GM21723 (cell line): ENCODE data around the gene OSBPL8.
A peak's percentile ranks its signal among the peaks of the same experiment; 100 is the strongest.
"Not testable (repeated sequence)": the region's sequence is repeated elsewhere in the genome, so short reads cannot be mapped to it uniquely, and the experiment has no call there.

Experiments used
- ATAC-seq: cut with Tn5 transposase; IDR thresholded peaks from one replicate; pipeline ENCODE4 v1.9.1; 2021; ENCODE audit warnings: mild to moderate bottlenecking, moderate library complexity; ENCODE audit not compliant: unreplicated experiment

Gene OSBPL8

DNA sequence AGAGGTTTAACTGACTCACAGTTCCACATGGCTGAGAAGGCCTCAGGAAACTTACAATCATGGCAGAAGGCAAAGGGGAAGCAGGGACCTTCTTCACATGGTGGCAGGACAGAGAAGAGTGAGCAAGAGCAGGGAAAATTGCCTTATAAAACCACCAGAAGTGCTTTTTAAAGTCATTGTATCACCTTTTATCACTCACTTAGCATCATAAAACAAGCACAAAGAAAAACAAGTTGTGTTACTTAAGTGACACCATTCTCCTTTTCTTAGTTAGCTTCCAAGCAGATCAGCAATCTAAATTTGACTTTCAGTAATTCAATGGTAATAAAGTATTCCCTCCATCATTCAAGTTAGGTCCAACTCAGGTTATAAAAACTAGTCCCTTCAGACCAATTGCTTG lies 28.5 kb downstream of the OSBPL8 start:
- ATAC-seq = no peak

DNA sequence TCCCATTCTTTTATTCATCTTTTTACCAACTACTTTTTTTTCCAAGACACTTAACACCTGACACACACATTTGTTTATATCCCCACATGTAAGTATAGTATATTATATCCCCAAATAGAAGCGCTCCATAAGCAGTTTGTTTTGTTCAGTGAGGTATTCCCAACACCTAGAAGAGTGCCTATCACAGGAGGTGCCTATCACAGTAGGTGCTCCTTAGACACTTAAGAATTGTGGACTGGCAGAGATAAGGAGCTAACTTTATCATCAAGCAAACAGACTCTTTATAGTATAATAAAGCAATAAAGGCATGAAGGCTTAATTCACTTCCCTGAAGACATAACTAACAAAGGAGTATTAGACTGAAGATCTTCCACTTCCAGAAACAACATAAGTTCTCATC lies 29.1 kb downstream of the OSBPL8 start:
- no peak for ATAC-seq

DNA sequence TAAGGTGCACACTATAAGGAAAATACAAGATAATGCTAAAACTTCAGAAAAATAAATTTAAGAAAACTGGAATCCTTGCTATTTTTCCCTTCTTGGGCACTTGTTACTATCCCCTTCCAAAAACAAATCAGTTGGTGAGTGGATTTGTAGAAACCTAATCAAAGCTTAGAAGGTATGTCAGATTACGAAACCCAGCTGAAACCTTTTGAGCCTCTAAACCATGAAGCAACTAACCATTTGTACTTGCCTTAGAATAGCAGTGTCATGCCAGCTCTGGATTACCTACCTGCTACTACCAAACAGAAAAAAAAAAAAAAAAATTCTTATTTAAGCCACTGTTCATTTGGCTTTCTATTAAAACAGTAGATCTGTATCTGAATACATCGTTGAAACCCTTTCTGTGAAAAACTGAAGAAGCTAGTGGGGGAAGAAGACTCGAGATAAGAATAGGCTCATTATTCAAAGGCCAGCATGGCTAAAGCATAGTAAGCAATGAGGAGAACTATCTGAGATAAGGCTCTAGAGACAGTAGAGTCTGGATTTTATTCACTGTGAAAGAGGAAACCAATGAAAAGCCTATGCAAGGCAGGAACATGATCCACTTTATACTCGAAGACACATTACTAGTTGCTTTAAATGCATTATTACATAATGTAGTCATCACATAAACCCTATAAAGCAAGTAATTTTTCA lies 30.2 kb downstream of the OSBPL8 start:
- no peak for ATAC-seq

- no peak for ATAC-seq
These were observed 36.2 kb downstream of the OSBPL8 start for GRCh38 chr12:76523408-76523807.

GRCh38 chr12:76520348-76520747 lies 39.2 kb downstream of the OSBPL8 start:
- no peak for ATAC-seq

DNA sequence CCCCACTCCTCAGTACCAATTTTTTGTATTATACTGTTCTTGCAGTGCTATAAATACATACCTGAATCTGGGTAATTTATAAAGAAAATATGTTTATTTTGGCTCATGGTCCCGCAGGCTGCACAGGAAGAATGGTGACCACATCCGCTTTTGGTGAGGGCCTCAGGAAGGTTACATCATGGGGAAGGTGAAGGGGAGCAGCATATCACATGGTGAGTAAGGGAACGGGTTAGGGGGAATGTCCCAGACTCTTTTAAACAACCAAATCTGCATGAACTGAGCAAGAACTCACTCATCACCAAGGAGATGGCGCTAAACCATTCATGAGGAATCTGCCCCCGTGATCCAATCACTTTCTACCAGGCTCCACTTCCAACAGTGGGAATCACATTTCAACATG lies 40.0 kb downstream of the OSBPL8 start:
- no peak for ATAC-seq

DNA sequence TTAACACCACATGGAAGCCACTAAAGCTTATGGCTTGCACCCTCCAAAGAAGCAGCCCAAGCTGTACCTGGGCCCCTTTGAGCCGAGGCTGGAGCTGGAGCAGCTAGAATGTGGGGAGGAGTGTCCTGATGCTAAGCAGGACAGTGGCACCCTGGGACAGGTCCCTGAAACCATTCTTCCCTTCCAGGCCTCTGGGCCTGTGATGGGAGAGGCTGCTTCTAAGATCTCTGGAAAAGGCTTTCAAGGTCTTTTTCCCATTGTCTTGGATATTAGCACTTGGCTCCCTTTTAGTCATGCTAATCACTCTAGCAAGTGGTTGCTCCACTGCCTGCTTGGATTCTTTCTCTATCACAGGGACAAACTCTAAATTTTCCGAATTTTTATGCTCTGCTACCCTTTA lies 40.9 kb downstream of the OSBPL8 start:
- ATAC-seq = no peak

DNA sequence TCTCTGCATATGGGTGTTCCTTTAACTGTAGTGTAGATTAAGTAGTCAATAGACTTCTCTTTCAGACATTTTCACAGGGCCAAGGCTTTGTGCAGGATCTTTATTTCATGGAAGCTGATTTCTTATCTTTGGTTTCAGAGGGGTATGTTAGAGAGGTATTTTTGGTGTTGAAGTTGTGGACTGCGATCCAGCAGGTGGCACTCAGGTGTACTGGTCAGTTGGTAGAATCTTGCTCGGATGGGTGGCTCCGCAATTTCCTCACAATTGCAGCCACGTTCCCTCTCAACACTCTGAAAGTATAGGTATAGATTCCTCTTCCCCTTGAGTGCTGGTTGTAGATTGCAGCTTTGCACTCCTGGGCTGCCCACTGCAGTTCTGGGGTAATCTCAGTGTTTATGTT lies 44.3 kb downstream of the OSBPL8 start:
- ATAC-seq = no peak

GRCh38 chr12:76511116-76511716 lies 48.4 kb downstream of the OSBPL8 start:
- peak; percentile 71 for ATAC-seq

DNA sequence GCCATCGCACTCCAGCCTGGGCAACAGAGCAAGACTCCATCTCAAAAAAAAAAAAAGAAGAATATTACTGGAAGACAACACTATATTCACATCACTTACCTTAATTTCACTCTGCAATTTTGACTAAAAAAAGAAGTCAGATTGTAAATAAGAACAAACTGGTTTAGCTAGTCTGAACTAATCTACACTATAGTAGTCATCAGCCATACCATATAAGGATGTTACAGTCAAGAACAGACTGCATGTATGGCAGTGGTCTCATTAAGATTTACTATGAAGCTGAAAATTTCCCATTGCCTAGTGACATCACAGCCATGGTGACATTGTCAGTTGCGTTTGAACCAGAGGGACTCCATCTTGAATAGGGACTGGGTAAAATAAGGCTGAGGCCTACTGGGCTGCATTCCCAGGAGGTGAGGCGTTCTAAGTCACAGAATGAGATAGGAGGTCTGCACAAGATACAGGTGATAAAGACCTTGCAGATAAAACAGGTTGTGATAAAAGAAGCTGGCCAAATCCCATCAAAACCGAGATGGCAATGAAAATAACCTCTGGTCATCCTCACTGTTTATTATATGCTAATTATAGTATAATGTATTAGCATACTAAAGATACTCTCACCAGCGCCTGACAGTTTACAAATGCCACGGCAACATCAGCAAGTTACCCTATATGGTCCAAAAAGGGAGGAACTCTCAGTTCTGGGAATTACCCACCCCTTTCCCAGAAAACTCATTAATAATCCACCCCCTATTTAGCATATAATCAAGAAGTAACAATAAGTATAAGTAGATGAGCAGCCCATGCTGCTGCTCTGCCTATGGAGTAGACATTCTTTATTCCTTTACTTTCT lies 51.2 kb downstream of the OSBPL8 start:
- no peak for ATAC-seq

DNA sequence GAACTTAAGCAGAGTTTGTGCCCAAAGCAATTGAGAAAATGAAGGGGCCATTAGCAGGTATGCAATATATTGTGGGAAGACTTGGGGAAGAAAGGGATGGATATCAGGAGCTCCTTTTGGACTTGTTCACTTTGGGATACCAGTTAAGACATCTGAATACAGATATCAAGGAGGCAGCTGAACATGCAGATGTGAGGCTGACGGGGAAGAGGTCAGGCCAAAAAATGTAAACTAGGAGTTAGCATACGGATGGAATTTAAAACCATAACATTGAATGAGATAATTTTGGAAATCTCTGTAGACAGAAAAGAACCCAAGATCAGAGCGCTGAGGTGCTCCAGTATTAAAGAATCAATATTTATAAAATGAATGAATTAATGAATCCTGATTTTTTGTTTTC lies 53.4 kb downstream of the OSBPL8 start:
- no peak for ATAC-seq

DNA sequence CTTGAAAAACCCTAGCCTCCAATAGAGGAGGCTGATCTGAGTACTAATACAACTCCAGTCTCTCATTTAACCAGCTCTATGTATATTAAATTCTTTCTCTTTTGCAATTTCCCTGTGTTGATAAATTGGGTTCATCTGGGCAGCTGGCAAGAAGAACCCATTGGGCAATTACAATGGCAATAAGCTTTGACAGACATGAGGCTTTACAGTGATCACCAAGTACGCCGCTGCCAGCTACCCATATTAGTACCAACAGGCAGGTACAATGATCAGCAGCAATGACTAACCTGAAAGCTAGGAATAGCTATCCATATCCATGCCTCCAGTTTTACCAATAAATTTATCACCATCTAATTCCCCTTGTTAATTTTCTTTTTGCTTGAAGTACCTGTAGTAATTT lies 54.5 kb downstream of the OSBPL8 start:
- ATAC-seq = no peak

DNA sequence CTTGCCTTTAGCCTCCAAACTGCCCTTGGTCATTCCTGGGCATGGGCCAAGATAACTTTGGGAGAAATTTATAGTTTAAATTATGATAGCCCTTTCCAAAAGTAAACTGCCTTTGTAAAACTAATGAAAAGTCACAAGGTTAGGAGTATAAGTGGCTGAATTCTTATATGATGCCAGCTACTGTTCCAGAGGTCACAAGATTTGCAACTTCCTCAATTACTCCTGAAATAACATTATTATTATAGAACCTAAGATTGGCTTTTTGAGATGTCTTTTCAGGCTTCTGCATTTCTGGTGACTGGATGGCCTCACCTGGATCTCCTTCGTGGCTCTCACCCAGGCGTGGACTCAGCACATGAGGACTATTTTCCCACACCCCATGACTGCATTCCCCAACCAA lies 55.0 kb downstream of the OSBPL8 start:
- no peak for ATAC-seq

- ATAC-seq = no peak
These were observed 55.6 kb downstream of the OSBPL8 start for GRCh38 chr12:76503957-76504356.

- ATAC-seq = no peak
These were observed 58.2 kb downstream of the OSBPL8 start for GRCh38 chr12:76501390-76501789.

DNA sequence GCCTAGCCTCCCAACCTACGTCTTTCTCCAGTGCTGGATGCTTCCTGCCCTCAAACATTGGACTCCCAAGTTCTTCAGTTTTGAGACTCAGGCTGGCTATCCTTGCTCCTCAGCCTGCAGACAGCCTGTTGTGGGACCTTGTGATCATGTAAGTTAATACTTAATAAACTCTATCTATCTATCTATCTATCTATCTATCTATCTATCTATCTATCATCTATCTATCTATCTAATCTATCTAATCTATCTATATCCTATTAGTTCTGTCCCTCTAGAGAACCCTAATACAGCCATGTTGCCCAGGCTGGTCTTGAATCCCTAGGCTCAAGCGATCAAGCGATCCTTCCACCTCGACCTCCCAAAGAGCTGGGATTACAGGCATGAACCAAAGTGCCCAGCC lies 60.4 kb downstream of the OSBPL8 start:
- not testable (repeated sequence) for ATAC-seq

GRCh38 chr12:76495556-76495955 lies 64.0 kb downstream of the OSBPL8 start:
- ATAC-seq = no peak

GRCh38 chr12:76491292-76491691 lies 68.3 kb downstream of the OSBPL8 start:
- ATAC-seq = no peak

- ATAC-seq = no peak
These were observed 68.8 kb downstream of the OSBPL8 start for GRCh38 chr12:76490763-76491162.

DNA sequence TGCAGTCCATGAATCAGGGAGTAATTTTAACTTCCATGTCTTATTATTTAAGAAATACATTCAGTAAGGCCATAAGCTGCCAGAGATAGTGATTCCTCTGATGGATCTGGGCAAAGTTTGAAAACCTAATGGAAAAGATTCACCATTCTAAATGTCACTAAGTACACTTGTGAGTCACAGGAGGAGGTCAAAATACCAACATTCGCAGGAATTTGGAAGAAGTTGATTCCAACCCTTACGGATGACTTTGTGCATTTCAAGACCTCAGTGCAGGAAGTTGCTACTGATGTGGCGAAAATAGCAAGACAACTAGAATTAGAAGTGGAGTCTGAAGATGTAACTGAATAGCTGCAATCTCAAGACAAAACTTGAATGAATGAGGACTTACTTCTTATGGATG lies 69.8 kb downstream of the OSBPL8 start:
- ATAC-seq = no peak

- ATAC-seq = no peak
These were observed 73.6 kb downstream of the OSBPL8 start for GRCh38 chr12:76486011-76486410.

- ATAC-seq = no peak
These were observed 78.8 kb downstream of the OSBPL8 start for GRCh38 chr12:76480796-76481195.
